ENCODE measurements around the gene TRIP13. TPM values are rescaled to one million over a fixed set of nuclear protein-coding genes. Genes with fewer than 3 reads are reported as not detected.

TRIP13 gene
- polyA plus RNA-seq, 4 donors: 1.6 to 12.1 (median 7.1) TPM

DNA sequence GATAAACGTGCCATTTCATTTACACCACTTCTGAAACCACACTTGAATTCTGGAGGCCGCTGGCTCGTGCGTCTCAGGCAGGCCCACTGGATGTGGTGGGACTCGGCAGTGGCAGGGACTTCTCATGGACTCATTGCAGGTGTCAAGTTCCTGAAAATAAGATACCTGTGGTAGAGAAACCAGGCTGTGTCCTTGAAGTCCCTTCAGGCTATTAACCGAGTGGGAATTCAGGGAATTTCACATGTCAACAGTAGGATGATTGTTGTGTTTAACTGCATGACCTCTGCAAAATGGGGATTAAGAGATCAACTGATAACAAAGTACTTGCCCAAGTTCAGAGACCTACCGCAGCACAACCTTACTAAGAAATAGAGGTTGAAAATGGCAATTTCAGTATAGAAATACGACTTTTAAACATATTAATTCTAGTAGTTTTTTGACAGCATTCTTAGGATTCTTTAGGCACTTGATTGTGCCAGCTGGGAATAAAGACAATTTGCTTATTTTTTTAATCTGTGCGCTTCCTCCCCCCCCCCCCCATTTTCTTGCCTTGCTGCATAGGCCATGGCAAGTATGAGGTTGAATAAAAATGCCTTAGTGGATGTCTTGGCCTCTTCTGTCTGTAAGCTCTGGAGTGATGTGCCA, 26.8 kb downstream of the TRIP13 start:
- DNase-seq: no peak
- peaks cover 0 to 5% of the 10 kb centered on the region in 2 donors for H3K9me3 ChIP-seq (ENCODE audit: control insufficient read depth in 2 of 2, insufficient read depth in 1 of 2, low read depth in 1 of 2, low read length in 1 of 2)
- peaks cover 0 to 32% (median 0%) of the 10 kb centered on the region in 3 donors for H3K36me3 ChIP-seq (ENCODE audit: control insufficient read depth in 3 of 3, insufficient read depth in 2 of 3, low read depth in 1 of 3, low read length in 3 of 3)
- FAIRE-seq: no peak
- no peak overlapping the region for H3K27ac ChIP-seq (ENCODE audit: low read depth in 1 of 3, low read length in 2 of 3)
- 88 to 92% (median 89%) methylated on average over 9 of the region's 9 CpGs for WGBS, 3 donors
- H3K27me3 ChIP-seq (ENCODE audit: control insufficient read depth in 3 of 3, insufficient read depth in 3 of 3, low read length in 3 of 3): no peaks in the 10 kb centered on the region
- no peak overlapping the region for H3K4me3 ChIP-seq (ENCODE audit: low read depth in 1 of 3, low read length in 3 of 3)
- no peaks in the 10 kb centered on the region for H3K4me1 ChIP-seq (ENCODE audit: control insufficient read depth in 3 of 3, insufficient read depth in 2 of 3, low read depth in 1 of 3, low read length in 2 of 3)

DNA sequence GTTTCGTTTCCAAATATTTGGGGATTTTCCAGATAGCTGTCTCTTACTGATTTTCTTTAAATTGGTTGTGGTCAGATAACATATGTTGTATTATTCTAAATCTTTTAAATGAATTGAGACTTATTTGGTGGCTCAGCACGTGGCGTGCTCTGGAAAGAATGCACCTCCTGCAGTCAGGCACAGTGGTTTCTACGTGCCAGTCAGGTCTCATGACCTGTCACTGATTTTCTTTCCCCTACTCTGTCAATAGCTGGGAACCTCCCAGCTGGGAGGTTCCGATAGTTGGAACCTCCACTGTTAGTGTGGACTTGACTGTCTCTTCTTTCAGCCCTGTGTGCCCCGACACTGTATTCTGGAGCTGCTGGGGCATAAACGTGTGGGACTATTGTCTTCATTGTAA, 27.6 kb downstream of the TRIP13 start:
- H3K36me3 ChIP-seq (ENCODE audit: control insufficient read depth in 3 of 3, insufficient read depth in 2 of 3, low read depth in 1 of 3, low read length in 3 of 3): peaks cover 0 to 27% (median 0%) of the 10 kb centered on the region in 3 donors
- no peak overlapping the region for H3K27ac ChIP-seq (ENCODE audit: low read depth in 1 of 3, low read length in 2 of 3)
- WGBS, 3 donors: 86 to 92% (median 91%) methylated on average over 7 of the region's 7 CpGs
- DNase-seq: no peak
- FAIRE-seq: no peak
- H3K4me3 ChIP-seq (ENCODE audit: low read depth in 1 of 3, low read length in 3 of 3): no peak overlapping the region
- H3K4me1 ChIP-seq (ENCODE audit: control insufficient read depth in 3 of 3, insufficient read depth in 2 of 3, low read depth in 1 of 3, low read length in 2 of 3): no peaks in the 10 kb centered on the region
- H3K27me3 ChIP-seq (ENCODE audit: control insufficient read depth in 3 of 3, insufficient read depth in 3 of 3, low read length in 3 of 3): no peaks in the 10 kb centered on the region
- peaks cover 0 to 5% of the 10 kb centered on the region in 2 donors for H3K9me3 ChIP-seq (ENCODE audit: control insufficient read depth in 2 of 2, insufficient read depth in 1 of 2, low read depth in 1 of 2, low read length in 1 of 2)

DNA sequence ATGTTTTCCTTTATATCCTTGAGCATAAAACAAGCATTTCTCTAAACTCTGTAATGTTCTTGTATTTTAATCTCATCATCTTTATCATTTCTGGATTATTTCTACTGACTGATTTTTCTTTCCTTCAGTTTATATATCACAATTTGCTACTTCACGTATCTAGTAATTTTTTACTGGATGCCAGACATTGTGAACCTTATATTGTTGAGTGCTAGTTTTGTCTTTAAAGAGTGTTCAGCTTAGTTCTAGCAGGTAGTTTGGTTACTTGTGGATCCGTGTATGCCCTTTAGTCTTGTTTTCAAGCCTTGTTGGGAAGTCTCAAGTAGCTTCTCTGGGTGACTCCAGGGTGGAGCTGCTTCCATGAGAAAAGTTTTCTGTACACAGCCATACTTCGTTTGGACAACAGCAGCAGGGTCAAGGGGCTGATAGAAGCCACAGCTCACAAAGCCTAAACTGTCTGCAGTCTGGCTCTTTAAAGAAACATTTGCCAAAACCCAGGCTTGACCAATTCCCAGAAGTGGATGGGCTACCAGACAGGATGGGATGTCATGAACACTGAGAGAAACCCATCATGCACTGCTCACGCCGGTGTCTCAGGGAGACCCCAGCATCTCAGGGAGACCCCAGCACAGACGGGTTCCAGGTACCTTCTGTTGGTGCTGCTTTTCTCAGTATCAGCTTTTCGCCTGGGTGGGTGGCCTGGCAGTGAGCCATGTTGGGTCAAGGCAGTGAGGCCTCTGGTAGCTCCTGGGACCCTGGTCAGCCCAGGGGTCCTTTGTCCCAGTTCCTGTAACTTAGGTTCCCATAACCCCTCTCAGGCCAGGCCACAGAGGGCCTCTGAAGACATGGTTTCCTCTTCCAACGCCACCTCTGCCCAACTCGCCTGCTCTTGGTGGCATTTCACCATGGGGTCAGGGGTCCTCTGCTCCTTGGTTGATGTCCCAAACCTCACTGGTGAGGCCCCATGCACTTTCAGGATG, 29.1 kb downstream of the TRIP13 start:
- H3K36me3 ChIP-seq (ENCODE audit: control insufficient read depth in 3 of 3, insufficient read depth in 2 of 3, low read depth in 1 of 3, low read length in 3 of 3): peaks cover 0 to 13% (median 0%) of the 10 kb centered on the region in 3 donors
- H3K9me3 ChIP-seq (ENCODE audit: control insufficient read depth in 2 of 2, insufficient read depth in 1 of 2, low read depth in 1 of 2, low read length in 1 of 2): peaks cover 0 to 5% of the 10 kb centered on the region in 2 donors
- no peak overlapping the region for H3K4me3 ChIP-seq (ENCODE audit: low read depth in 1 of 3, low read length in 3 of 3)
- H3K27me3 ChIP-seq (ENCODE audit: control insufficient read depth in 3 of 3, insufficient read depth in 3 of 3, low read length in 3 of 3): peaks cover 0 to 7% (median 0%) of the 10 kb centered on the region in 3 donors
- H3K4me1 ChIP-seq (ENCODE audit: control insufficient read depth in 3 of 3, insufficient read depth in 2 of 3, low read depth in 1 of 3, low read length in 2 of 3): peaks cover 0 to 4% (median 0%) of the 10 kb centered on the region in 3 donors
- no peak overlapping the region for H3K27ac ChIP-seq (ENCODE audit: low read depth in 1 of 3, low read length in 2 of 3)
- FAIRE-seq (no peak), DNase-seq (no peak)
- 90 to 93% (median 91%) methylated on average over 9 of the region's 9 CpGs for WGBS, 3 donors

DNA sequence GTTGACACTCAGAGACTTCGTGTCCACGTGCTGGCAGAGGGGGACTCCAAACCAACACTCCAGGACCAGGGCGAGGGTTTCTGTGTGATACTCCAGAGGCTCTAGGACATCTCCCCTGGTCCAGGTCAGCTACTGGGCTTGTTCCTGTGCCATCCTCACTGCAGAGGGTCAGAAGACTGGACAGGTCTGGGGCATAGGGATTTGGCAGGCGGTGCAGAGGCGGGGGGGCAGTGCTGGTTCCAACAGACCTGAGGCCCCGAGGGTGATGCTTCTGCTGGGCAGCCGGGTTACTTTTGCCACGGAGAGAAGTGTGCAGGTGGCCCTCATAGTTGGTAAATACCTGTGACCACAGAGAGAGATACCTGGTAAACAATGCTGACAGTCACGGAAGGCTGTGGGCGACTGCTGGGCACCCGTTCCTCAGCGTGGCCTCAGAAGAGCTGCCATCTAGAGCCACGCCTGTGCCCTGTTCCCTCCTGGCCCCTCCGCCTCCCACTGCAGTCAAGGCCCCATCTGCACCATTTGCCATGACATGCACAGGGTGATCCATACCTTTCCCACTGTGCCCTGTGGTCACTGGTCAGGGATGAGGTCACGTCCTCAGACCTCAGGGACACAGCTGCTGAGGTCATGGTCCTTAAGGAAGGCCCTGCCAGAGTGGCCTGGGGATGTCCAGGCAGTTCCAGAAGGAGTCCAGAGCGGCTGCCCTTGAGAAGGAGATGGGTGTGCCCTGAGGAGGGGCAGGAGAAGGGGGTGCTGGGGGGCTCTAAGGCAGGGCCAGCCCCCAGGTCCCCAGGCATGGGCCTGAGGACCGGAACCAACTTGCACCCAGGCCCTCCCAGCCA, 30.0 kb downstream of the TRIP13 start:
- no peak for FAIRE-seq
- H3K36me3 ChIP-seq (ENCODE audit: control insufficient read depth in 3 of 3, insufficient read depth in 2 of 3, low read depth in 1 of 3, low read length in 3 of 3): peaks cover 0 to 11% (median 0%) of the 10 kb centered on the region in 3 donors
- H3K27me3 ChIP-seq (ENCODE audit: control insufficient read depth in 3 of 3, insufficient read depth in 3 of 3, low read length in 3 of 3): peaks cover 0 to 12% (median 3%) of the 10 kb centered on the region in 3 donors
- no peak overlapping the region for H3K4me3 ChIP-seq (ENCODE audit: low read depth in 1 of 3, low read length in 3 of 3)
- peaks cover 0 to 5% of the 10 kb centered on the region in 2 donors for H3K9me3 ChIP-seq (ENCODE audit: control insufficient read depth in 2 of 2, insufficient read depth in 1 of 2, low read depth in 1 of 2, low read length in 1 of 2)
- 85 to 94% (median 89%) methylated on average over 17 of the region's 17 CpGs for WGBS, 3 donors
- H3K27ac ChIP-seq (ENCODE audit: low read depth in 1 of 3, low read length in 2 of 3): no peak overlapping the region
- no peak for DNase-seq
- H3K4me1 ChIP-seq (ENCODE audit: control insufficient read depth in 3 of 3, insufficient read depth in 2 of 3, low read depth in 1 of 3, low read length in 2 of 3): peaks cover 0 to 8% (median 0%) of the 10 kb centered on the region in 3 donors

DNA sequence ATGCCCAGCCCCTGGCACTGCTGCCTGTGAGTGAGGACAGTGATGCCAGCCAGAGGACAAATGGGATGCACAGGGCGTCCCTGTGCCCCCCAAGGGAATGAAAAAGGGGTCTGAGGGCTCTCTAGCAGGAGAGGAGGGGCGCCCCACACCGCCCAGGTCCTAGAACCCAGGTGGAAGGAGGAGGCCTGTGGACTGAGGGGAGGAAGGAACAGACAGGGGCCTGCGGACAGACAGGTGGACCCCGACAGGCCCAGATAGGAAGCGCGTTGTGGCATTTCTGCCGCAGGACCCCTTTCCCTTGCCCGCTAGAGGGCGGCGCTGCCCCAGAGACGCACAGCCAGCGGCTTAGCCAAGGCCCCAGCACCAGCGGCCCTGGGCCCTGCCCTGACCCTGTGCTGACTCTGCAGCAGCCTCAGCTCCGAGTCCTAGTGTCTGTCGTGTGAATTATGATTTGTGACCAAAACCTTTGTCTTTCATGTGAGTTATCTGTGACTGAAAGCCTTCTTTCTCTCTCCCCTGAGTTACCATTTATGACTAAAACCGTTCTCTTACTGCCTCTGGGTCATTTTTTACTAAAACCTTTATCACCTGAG, 30.7 kb downstream of the TRIP13 start:
- peaks cover 0 to 5% of the 10 kb centered on the region in 2 donors for H3K9me3 ChIP-seq (ENCODE audit: control insufficient read depth in 2 of 2, insufficient read depth in 1 of 2, low read depth in 1 of 2, low read length in 1 of 2)
- peaks cover 0 to 7% (median 0%) of the 10 kb centered on the region in 3 donors for H3K36me3 ChIP-seq (ENCODE audit: control insufficient read depth in 3 of 3, insufficient read depth in 2 of 3, low read depth in 1 of 3, low read length in 3 of 3)
- H3K4me1 ChIP-seq (ENCODE audit: control insufficient read depth in 3 of 3, insufficient read depth in 2 of 3, low read depth in 1 of 3, low read length in 2 of 3): peaks cover 0 to 8% (median 0%) of the 10 kb centered on the region in 3 donors
- peak; percentile 73 to 90 for DNase-seq
- no peak overlapping the region for H3K4me3 ChIP-seq (ENCODE audit: low read depth in 1 of 3, low read length in 3 of 3)
- no peak for FAIRE-seq
- WGBS, 3 donors: 19 to 22% (median 20%) methylated on average over 15 to 17 of the region's 17 CpGs
- peaks cover 0 to 12% (median 3%) of the 10 kb centered on the region in 3 donors for H3K27me3 ChIP-seq (ENCODE audit: control insufficient read depth in 3 of 3, insufficient read depth in 3 of 3, low read length in 3 of 3)
- no peak overlapping the region for H3K27ac ChIP-seq (ENCODE audit: low read depth in 1 of 3, low read length in 2 of 3)

DNA sequence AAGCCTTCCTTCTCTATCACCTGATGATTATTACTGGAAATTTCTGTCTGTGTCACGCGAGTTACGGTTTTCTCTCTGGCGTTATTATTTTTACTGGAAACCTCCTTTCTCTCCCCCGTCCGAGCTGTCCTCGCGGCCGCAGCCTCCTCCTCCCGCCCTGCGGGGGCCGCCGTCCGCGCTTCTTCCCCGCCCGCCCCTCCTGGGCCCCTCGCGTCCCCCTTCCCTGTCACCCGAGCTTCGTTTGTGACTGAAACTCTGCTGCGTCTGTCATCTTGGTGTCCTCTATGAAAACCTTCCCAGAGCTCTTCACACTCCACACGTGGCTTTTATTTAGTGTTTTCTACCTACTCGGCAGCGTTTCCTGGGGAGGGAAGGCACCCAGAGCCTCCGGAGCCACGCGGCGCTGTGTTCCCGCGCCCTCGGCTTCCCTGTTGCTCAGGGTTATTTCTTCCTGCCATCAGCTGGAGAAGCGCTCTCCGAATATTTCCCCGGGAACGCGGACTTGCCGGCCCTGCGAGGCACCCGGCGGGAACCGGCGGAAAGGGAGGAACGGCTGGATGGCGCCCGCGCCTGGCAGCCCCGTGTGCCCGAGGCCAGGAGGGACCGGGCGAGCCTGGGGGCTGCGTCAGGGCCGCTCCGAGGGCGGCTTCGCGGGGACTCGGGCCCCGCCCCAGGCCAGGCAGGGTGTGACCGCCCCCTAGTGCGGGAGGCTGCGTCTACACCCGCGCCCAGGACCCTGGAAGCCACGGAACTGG, 33.9 kb downstream of the TRIP13 start:
- no peak for FAIRE-seq
- DNase-seq: peak; percentile 20 to 71
- 7 to 11% (median 7%) methylated on average over 64 to 65 of the region's 65 CpGs for WGBS, 3 donors

DNA sequence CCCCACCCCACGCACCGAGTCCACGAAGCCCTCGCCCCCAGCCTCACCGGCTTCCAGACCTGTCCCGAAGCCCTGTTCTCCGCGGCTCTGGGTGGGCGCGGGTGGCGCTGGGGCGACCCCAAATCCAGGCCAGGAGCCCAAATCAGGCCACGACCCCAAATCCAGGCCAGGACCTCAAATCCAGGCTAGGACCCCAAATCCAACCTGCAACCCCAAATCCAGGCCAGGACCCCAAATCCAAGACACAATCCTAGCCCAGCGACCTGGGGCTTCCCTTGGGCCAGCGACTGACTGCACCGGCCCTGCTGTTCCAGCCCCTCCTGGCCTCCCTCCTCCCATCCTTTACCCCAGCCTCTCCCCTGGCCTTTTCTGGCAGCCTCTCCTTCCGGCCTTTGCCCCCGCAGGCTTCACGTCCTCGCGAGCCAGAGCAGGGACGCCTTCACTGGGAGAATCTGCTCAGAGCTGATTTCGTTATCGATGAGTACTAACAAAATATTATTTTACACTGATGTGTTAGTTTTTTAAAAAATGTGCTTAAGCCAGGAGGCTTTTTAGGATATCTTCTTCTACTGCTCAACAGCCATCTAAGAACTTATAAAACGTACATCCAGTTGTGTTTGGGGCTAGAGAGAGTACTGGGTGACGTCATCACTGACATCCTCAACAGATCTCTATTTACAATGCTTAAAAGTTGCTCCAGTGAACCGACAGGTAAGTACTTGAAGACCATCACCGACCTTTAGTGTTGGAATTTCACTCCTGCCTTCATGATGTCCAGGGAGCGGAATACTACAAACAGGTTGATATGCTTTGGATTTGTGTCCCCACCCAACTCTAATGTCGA, 34.7 kb downstream of the TRIP13 start:
- H3K4me3 ChIP-seq (ENCODE audit: low read depth in 1 of 3, low read length in 3 of 3): no peak overlapping the region
- peaks cover 0 to 8% (median 0%) of the 10 kb centered on the region in 3 donors for H3K4me1 ChIP-seq (ENCODE audit: control insufficient read depth in 3 of 3, insufficient read depth in 2 of 3, low read depth in 1 of 3, low read length in 2 of 3)
- no peaks in the 10 kb centered on the region for H3K36me3 ChIP-seq (ENCODE audit: control insufficient read depth in 3 of 3, insufficient read depth in 2 of 3, low read depth in 1 of 3, low read length in 3 of 3)
- DNase-seq (peak in 1 of 2 donors; percentile 33), FAIRE-seq (no peak)
- peaks cover 0 to 12% (median 3%) of the 10 kb centered on the region in 3 donors for H3K27me3 ChIP-seq (ENCODE audit: control insufficient read depth in 3 of 3, insufficient read depth in 3 of 3, low read length in 3 of 3)
- H3K9me3 ChIP-seq (ENCODE audit: control insufficient read depth in 2 of 2, insufficient read depth in 1 of 2, low read depth in 1 of 2, low read length in 1 of 2): no peaks in the 10 kb centered on the region
- 58 to 75% (median 67%) methylated on average over 25 to 30 of the region's 30 CpGs for WGBS, 3 donors
- H3K27ac ChIP-seq (ENCODE audit: low read depth in 1 of 3, low read length in 2 of 3): no peak overlapping the region

More for the DNA sequence above, 33.9 kb downstream of the TRIP13 start:
- Histone ChIP-seq H3K4me1 (ENCODE audit: control insufficient read depth in 3 of 3, insufficient read depth in 2 of 3, low read depth in 1 of 3, low read length in 2 of 3) (peaks cover 0 to 8% (median 0%) of the 10 kb centered on the region in 3 donors), H3K9me3 (ENCODE audit: control insufficient read depth in 2 of 2, insufficient read depth in 1 of 2, low read depth in 1 of 2, low read length in 1 of 2) (peaks cover 0 to 4% of the 10 kb centered on the region in 2 donors), H3K27ac (ENCODE audit: low read depth in 1 of 3, low read length in 2 of 3) (no peak overlapping the region), H3K36me3 (ENCODE audit: control insufficient read depth in 3 of 3, insufficient read depth in 2 of 3, low read depth in 1 of 3, low read length in 3 of 3) (peaks cover 0 to 4% (median 0%) of the 10 kb centered on the region in 3 donors), H3K27me3 (ENCODE audit: control insufficient read depth in 3 of 3, insufficient read depth in 3 of 3, low read length in 3 of 3) (peaks cover 0 to 12% (median 3%) of the 10 kb centered on the region in 3 donors), H3K4me3 (ENCODE audit: low read depth in 1 of 3, low read length in 3 of 3) (peak overlapping the region in 1 of 3 donors; percentile 22)

Measured in small intestine (tissue), 7 donors.